Small intestine (tissue), 7 donors: ENCODE measurements around the gene CACNA2D4. TPM values are rescaled to one million over a fixed set of nuclear protein-coding genes. Genes with fewer than 3 reads are reported as not detected.

Experiments
- DNase-seq, 2 donors: peaks; one replicate each; pipeline versions ENCODE4 v3.0.0 to v3.0.0-alpha.2; 2013
- FAIRE-seq: peaks from 2 replicates; lab custom pipeline; 2012; peaks lifted over from hg19 to GRCh38; lab: Jason Lieb, UNC
- H3K27ac ChIP-seq, 3 donors: one replicate each; pipeline ENCODE4 v1.5.1; 2013; ENCODE audit warnings: low read length in 2 of 3, mild to moderate bottlenecking in 2 of 3, control low read depth in 1 of 3, inconsistent platforms in 1 of 3, low read depth in 1 of 3, moderate library complexity in 1 of 3
- H3K27me3 ChIP-seq, 3 donors: one replicate each; pipeline ENCODE4 v1.6.1; 2013; ENCODE audit warnings: low read length in 3 of 3, inconsistent platforms in 1 of 3; ENCODE audit not compliant: control insufficient read depth in 3 of 3, insufficient read depth in 3 of 3
- H3K36me3 ChIP-seq, 3 donors: one replicate each; pipeline ENCODE4 v1.6.1; 2013; ENCODE audit warnings: low read length in 3 of 3, inconsistent platforms in 1 of 3, low read depth in 1 of 3, mild to moderate bottlenecking in 1 of 3, moderate library complexity in 1 of 3; ENCODE audit not compliant: control insufficient read depth in 3 of 3, insufficient read depth in 2 of 3
- H3K4me1 ChIP-seq, 3 donors: one replicate each; pipeline ENCODE4 v1.6.1; 2013; ENCODE audit warnings: low read length in 2 of 3, inconsistent platforms in 1 of 3, low read depth in 1 of 3, mild to moderate bottlenecking in 1 of 3, moderate library complexity in 1 of 3; ENCODE audit not compliant: control insufficient read depth in 3 of 3, insufficient read depth in 2 of 3
- H3K4me3 ChIP-seq, 3 donors: one replicate each; pipeline ENCODE4 v1.5.1; 2013; ENCODE audit warnings: low read length in 3 of 3, control low read depth in 1 of 3, inconsistent platforms in 1 of 3, low read depth in 1 of 3, mild to moderate bottlenecking in 1 of 3, moderate library complexity in 1 of 3
- H3K9me3 ChIP-seq, 2 donors: one replicate each; pipeline ENCODE4 v1.6.1; 2013; ENCODE audit warnings: low read depth in 1 of 2, low read length in 1 of 2; ENCODE audit not compliant: control insufficient read depth in 2 of 2, insufficient read depth in 1 of 2
- WGBS, 3 donors: extraction: QIAGEN DNeasy Blood & Tissue Kit; methylation state at CpG; one replicate each; pipeline ENCODE4 v1.1.7; 2013; 5-methylcytosine and 5-hydroxymethylcytosine counted together
- polyA plus RNA-seq, 4 donors: library from polyadenylated mRNA; stranded (reverse) in 3 of 4; unstranded in 1 of 4; fragments of 200-250 nt in 3 of 4; fragments of 120-200 nt in 1 of 4; gene quantifications; one replicate each; pipeline versions ENCODE4 v1.2.1 to v1.2.3, GENCODE V29; 2013
- donor health status: healthy with polysubstance abuse.
- donor health status: control.
- donor health status: control.
- donor health status: Bipolar disorder and iron deficiency.
- donor health status: healthy.

CACNA2D4 gene
- polyA plus RNA-seq, 4 donors, result 5.5 to 10.8 (median 9.1) TPM

DNA sequence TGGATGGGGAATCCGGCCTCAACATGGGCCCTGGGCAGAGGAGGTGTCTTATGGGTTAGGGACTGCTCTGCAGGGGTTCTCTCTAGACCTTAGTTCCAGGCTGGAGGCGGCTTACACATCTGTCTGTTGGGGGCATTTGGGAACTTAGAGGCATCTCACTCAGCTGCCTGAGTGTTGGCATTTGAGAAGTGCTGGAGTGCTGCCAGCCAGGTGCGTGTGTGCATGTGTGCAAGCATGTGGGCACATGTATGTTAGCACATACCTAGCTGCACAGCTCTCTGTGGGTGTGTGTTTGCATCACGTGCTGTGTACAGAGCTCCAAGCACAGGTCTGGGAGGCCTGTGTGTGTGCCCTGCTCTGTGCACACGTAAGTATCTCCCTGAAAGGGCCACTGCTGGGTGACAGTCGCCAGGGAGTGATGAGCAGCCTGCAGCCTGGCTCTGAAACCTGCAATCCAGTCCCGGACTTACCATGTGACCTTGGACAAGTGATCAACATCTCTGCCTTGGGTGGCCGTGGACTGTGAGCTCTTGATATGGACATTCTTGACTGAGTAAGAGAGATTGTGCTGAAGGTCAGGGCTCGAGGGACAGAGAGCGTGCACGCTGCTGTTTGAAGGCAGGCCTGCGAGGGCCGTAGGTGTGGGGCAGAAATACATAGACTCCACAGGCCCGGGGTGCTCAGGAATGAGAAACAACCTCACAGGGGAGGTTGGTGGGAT is 92.9 kb downstream of the CACNA2D4 start:
- no peaks in the 10 kb centered on the region for H3K36me3 ChIP-seq
- H3K27me3 ChIP-seq, result peaks cover 0 to 27% (median 9%) of the 10 kb centered on the region in 3 donors
- no peak overlapping the region for H3K27ac ChIP-seq
- FAIRE-seq (no peak), DNase-seq (peak in 1 of 2 donors; percentile 24)
- no peaks in the 10 kb centered on the region for H3K4me1 ChIP-seq
- no peak overlapping the region for H3K4me3 ChIP-seq
- 59 to 77% (median 62%) methylated on average over 14 of the region's 14 CpGs for WGBS, 3 donors
- H3K9me3 ChIP-seq, result no peaks in the 10 kb centered on the region

DNA sequence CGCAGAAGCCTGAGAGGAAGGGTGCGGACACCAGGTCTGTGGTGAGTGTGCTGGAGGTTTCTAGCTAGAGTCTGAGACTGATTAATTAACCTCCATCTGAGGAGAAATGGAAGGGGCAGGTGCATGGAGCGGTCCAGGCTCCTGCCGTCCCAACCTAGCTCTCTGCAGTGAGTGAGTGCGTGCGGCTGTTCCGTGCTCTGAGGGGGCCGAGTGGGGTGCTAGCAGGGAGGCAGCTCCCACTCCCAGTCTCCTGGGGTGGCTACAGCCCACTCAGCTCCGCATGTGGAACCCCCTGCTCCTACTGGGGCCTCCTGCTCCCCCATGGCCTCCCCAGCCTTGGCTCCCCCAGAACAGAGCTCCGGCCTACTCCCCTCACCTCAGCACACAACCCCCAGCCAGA is 95.2 kb downstream of the CACNA2D4 start:
- no peak for FAIRE-seq
- DNase-seq, result no peak
- H3K4me3 ChIP-seq, result no peak overlapping the region
- H3K4me1 ChIP-seq, result no peaks in the 10 kb centered on the region
- WGBS, 3 donors, result 95 to 97% (median 95%) methylated on average over 9 to 10 of the region's 10 CpGs
- peaks cover 3 to 40% (median 15%) of the 10 kb centered on the region in 3 donors for H3K27me3 ChIP-seq
- no peaks in the 10 kb centered on the region for H3K36me3 ChIP-seq
- no peak overlapping the region for H3K27ac ChIP-seq
- no peaks in the 10 kb centered on the region for H3K9me3 ChIP-seq

DNA sequence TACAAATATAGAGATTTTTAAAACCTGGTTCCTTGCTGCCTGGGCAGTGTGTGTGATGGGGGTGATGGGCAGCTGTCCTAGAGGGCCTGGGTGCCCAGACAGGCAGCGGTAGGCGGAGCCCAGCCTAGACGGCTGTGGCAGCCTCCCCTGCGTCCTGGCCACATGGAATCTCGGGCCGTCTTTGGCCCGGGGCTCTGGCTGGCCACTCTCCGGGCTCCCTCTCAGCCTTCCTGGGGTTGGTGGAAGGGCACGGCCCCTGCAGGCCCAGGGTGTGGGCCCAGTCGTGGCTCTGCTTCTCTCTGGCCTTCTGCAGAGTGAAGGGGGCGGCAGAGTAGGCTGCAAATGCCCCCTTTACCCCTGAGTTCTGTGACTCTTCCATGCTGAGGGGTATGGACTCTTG is 95.8 kb downstream of the CACNA2D4 start:
- H3K27ac ChIP-seq, result no peak overlapping the region
- FAIRE-seq (no peak), DNase-seq (no peak)
- no peaks in the 10 kb centered on the region for H3K4me1 ChIP-seq
- H3K36me3 ChIP-seq, result no peaks in the 10 kb centered on the region
- H3K9me3 ChIP-seq, result no peaks in the 10 kb centered on the region
- 76 to 83% (median 79%) methylated on average over 11 of the region's 11 CpGs for WGBS, 3 donors
- H3K27me3 ChIP-seq, result peaks cover 3 to 40% (median 15%) of the 10 kb centered on the region in 3 donors
- no peak overlapping the region for H3K4me3 ChIP-seq

DNA sequence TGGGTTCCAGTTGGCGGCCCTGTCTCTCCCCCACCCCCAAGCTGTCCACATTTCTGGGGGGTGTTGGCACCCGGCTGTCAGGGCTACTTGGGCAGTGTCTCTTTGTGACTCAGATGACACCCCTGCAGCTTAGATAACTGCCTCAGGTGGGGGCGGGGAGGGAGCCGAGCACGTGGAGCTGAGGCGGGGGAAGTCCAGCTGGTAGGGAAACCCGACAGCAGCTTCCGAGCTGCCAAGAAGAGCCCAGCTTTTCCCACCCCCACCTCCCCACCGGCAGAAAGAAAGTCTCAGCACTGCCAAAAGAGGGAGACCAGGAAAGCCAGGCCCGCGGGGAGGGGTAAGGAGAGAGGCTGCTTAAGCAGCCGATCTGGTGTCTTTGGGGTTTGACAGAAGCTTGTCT is 96.6 kb downstream of the CACNA2D4 start:
- 22 to 29% (median 29%) methylated on average over 12 of the region's 12 CpGs for WGBS, 3 donors
- no peak for FAIRE-seq

DNA sequence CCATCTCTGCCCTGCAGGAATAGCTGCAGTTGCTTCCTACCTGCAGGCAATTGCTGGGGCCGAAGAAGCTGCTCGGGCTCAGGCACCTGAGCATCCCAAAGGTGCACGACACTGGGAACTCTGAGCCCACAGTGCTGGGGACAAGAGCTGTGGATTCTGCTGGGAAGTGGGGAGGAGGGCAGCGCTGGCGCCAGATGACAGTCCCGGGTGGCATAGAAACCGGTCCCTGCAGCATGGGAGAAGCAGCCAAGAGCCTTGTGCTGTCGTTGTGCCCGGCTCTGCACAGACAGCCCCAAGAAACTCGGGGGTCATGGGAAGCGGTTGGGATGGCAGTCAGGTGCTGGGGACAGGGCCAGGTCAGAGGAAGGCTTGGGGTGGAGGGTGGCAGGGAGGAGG is 97.6 kb downstream of the CACNA2D4 start:
- Histone ChIP-seq H3K27ac (no peak overlapping the region), H3K36me3 (no peaks in the 10 kb centered on the region), H3K4me3 (no peak overlapping the region), H3K27me3 (peaks cover 3 to 40% (median 15%) of the 10 kb centered on the region in 3 donors), H3K4me1 (no peaks in the 10 kb centered on the region), H3K9me3 (no peaks in the 10 kb centered on the region)
- no peak for FAIRE-seq
- 72 to 83% (median 77%) methylated on average over 11 of the region's 11 CpGs for WGBS, 3 donors
- no peak for DNase-seq

More for the DNA sequence above, 96.6 kb downstream of the CACNA2D4 start:
- Histone ChIP-seq H3K27me3 (peaks cover 3 to 40% (median 15%) of the 10 kb centered on the region in 3 donors), H3K4me1 (no peaks in the 10 kb centered on the region), H3K9me3 (no peaks in the 10 kb centered on the region), H3K36me3 (no peaks in the 10 kb centered on the region), H3K27ac (no peak overlapping the region), H3K4me3 (no peak overlapping the region)
- DNase-seq, result no peak

DNA sequence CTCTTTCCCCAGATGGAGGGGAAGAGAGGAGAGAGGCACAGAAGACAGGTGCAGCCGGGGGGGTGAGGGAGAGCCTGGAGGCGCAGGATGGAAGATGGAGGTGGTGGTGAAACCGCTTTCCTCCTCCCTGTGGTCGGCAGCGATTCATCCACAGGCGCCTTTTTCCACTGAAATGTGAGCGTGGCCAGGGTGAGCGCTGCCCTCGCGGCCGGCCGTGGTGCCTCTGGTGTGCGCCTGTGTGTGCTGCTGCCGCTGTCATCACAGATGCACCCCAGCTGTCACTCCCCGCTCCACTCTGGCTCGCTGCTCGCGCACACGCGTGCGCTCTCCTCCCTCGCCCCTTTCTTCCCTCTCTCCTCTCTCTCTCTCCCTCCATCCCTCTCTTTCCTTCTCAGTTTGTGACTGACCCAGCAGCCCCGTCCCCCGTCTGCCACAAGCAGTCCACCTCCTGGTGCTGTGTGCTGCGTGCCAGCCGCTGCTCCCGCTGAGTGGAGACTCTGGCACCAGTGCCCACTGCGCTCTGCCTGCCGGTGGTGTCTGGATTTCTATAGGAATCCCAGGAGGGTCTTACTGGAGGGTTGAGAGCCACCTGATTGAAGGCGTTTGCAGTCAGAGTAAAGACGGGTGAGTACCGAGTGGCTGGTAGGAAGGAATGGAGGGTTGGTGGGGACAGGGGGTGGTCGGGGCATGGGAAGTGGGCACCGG is 98.1 kb downstream of the CACNA2D4 start, which contains the start of gene LRTM2:
TSS of gene LRTM2 (plus strand) at position 375 of the 705 bp plus-strand sequence. CDS start 7,584 bp downstream, outside the sequence.
- Histone ChIP-seq H3K27me3 (peaks cover 3 to 40% (median 15%) of the 10 kb centered on the region in 3 donors), H3K4me3 (no peak within 1 kb of the TSS), H3K9me3 (no peaks in the 10 kb centered on the region), H3K4me1 (no peaks in the 10 kb centered on the region), H3K36me3 (no peaks in the 10 kb centered on the region), H3K27ac (no peak within 1 kb of the TSS)
- no peak for FAIRE-seq
- 21 to 50% (median 41%) methylated on average over 29 to 34 of the region's 34 CpGs for WGBS, 3 donors
- DNase-seq, result no peak

DNA sequence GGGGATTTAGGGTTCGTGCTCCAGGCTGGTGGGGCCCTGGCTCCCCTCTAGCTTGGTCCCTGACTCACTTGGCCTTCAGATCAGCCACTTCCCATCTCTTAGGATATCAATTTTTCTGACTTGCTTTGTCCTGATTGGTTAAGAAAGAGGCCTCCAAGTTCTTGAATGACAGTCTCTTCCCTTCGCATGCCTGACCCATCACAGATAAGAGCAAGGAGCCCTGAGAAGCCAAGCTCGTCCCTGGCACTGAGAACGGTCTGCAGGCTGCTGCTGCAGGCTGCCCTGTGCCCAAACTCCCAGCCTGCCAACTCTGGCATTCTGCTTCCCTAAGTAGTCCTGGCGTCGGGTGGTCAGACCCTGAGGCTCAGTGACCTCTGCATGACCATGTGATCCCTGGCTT is 98.9 kb downstream of the CACNA2D4 start:
- no peaks in the 10 kb centered on the region for H3K36me3 ChIP-seq
- peaks cover 3 to 40% (median 15%) of the 10 kb centered on the region in 3 donors for H3K27me3 ChIP-seq
- no peaks in the 10 kb centered on the region for H3K4me1 ChIP-seq
- no peaks in the 10 kb centered on the region for H3K9me3 ChIP-seq
- no peak overlapping the region for H3K4me3 ChIP-seq
- no peak overlapping the region for H3K27ac ChIP-seq
- FAIRE-seq (no peak), DNase-seq (no peak)
- 51 to 53% (median 53%) methylated on average over 6 of the region's 6 CpGs for WGBS, 3 donors

DNA sequence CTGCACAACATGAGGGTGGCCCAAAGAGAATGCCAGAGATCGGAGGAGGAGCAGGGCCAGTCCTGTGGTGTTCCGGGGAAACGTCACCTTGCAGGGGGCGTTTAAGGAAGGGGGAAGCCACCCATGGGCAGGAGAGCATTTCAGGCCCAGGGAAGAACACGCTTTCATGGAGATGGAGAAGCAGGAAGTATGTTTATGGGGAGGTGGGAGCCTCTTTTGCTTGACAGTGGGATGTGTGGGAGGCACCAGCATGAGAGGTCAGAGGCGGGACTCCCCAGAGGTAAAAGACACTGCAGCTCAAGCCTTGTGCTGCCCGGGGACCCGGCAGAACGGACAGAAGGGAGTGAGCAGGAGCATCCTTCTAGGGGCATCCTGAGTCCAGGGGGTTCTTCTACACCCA is 99.4 kb downstream of the CACNA2D4 start:
- no peak for DNase-seq
- WGBS, 3 donors, result 67 to 68% (median 68%) methylated on average over 8 to 9 of the region's 9 CpGs
- H3K36me3 ChIP-seq, result no peaks in the 10 kb centered on the region
- peaks cover 3 to 40% (median 15%) of the 10 kb centered on the region in 3 donors for H3K27me3 ChIP-seq
- no peak overlapping the region for H3K4me3 ChIP-seq
- FAIRE-seq, result no peak
- no peaks in the 10 kb centered on the region for H3K9me3 ChIP-seq
- H3K27ac ChIP-seq, result no peak overlapping the region
- H3K4me1 ChIP-seq, result no peaks in the 10 kb centered on the region
